ENCODE data around the gene SRC.

Gene SRC

GRCh38 chr20:37454636-37455385, 108.9 kb downstream of the SRC start:
- H3K27ac ChIP-seq (replicated peaks): no peak overlapping the region
- H3K4me3 ChIP-seq (replicated peaks; ENCODE audit: insufficient read depth, low read length): no peak overlapping the region
- TF ChIP-seq POLR2AphosphoS5 (IDR thresholded peaks at IDR 0.05; ENCODE audit: low read depth): no peak
- no peak for TF ChIP-seq REST (IDR thresholded peaks at IDR 0.05; ENCODE audit: insufficient replicate concordance, low read depth)
- no peak for TF ChIP-seq GABPA (IDR thresholded peaks at IDR 0.05; ENCODE audit: low read depth)
- no peak for TF ChIP-seq CTCF (IDR thresholded peaks at IDR 0.05; ENCODE audit: insufficient read depth, low read length)
- no peak for TF ChIP-seq SPI1 (IDR thresholded peaks at IDR 0.05; ENCODE audit: borderline replicate concordance, low read depth)
- H3K27me3 ChIP-seq (ENCODE audit: insufficient read depth, poor library complexity, severe bottlenecking): no peaks in the 10 kb centered on the region
- no peak for DNase-seq (ENCODE audit: low read depth in 1 of 2, low spot score in 1 of 2)

Data from HL-60 (cell line).